ENCODE data around the gene NUDCD3. TPM values are rescaled to one million over a fixed set of nuclear protein-coding genes. Genes with fewer than 3 reads are reported as not detected.

Gene NUDCD3
- total and polyA plus RNA-seq, 2 experiments from 2014 or later = 35.7 to 42.7 TPM

DNA sequence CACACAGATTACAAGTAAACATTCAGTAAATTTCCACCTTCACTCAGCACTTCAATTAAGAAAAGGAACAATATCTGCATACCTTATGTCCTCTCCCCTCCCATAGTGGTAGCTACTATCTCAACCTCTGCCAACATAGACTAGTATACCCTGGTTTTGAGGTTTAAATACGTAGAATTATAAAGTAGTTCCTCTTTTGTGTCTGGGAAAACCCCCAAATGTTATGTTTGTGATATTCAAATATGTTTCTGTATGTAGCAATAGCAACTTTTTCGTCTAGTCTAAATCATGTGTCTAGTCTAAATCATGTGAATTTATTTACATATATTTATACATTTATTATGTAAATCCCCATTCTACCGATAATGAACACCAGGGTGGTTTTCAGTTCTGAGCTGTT lies 151.9 kb downstream of the NUDCD3 start:
- ATAC-seq (no peak), DNase-seq (ENCODE audit: low spot score) (no peak)
- Histone ChIP-seq H3K27me3 (ENCODE audit: insufficient read depth) (no peaks in the 10 kb centered on the region; the same call in 1 of the 2 replicates), H3K36me3 (ENCODE audit: insufficient read depth) (no peaks in the 10 kb centered on the region), H4K20me1 (replicated peaks; ENCODE audit: insufficient read depth) (no peaks in the 10 kb centered on the region), H2AFZ (no peak overlapping the region), H3K79me2 (replicated peaks; ENCODE audit: insufficient read depth) (no peaks in the 10 kb centered on the region), H3K4me2 (no peak overlapping the region), H3K9me2 (ENCODE audit: insufficient read depth) (no peaks in the 10 kb centered on the region), H3K4me1 (ENCODE audit: insufficient read depth) (no peaks in the 10 kb centered on the region), H3K27ac (ENCODE audit: low read depth) (no peak overlapping the region), H3K4me3 (no peak overlapping the region), H3F3A (replicated peaks; ENCODE audit: low read depth) (no peaks in the 10 kb centered on the region)
- H3K27me3 Mint-ChIP-seq (ENCODE audit: insufficient read depth, low read depth, poor library complexity) = peaks cover 4% of the 10 kb centered on the region
- H3K4me1 Mint-ChIP-seq = peaks cover 12% of the 10 kb centered on the region
- no peak overlapping the region for H3K4me3 Mint-ChIP-seq
- no peak overlapping the region for H3K27ac Mint-ChIP-seq
- no peaks in the 10 kb centered on the region for H3K36me3 Mint-ChIP-seq (ENCODE audit: low read depth)
- peaks cover 6% of the 10 kb centered on the region; the same call in 2 of the 3 replicates for H3K9me3 Mint-ChIP-seq
- TF ChIP-seq, protein P1, sequence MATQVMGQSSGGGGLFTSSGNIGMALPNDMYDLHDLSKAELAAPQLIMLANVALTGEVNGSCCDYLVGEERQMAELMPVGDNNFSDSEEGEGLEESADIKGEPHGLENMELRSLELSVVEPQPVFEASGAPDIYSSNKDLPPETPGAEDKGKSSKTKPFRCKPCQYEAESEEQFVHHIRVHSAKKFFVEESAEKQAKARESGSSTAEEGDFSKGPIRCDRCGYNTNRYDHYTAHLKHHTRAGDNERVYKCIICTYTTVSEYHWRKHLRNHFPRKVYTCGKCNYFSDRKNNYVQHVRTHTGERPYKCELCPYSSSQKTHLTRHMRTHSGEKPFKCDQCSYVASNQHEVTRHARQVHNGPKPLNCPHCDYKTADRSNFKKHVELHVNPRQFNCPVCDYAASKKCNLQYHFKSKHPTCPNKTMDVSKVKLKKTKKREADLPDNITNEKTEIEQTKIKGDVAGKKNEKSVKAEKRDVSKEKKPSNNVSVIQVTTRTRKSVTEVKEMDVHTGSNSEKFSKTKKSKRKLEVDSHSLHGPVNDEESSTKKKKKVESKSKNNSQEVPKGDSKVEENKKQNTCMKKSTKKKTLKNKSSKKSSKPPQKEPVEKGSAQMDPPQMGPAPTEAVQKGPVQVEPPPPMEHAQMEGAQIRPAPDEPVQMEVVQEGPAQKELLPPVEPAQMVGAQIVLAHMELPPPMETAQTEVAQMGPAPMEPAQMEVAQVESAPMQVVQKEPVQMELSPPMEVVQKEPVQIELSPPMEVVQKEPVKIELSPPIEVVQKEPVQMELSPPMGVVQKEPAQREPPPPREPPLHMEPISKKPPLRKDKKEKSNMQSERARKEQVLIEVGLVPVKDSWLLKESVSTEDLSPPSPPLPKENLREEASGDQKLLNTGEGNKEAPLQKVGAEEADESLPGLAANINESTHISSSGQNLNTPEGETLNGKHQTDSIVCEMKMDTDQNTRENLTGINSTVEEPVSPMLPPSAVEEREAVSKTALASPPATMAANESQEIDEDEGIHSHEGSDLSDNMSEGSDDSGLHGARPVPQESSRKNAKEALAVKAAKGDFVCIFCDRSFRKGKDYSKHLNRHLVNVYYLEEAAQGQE (IDR thresholded peaks at IDR 0.05; ENCODE audit: unreplicated experiment) = no peak
- TF ChIP-seq CREB1 (CRISPR knock-in tag; IDR thresholded peaks at IDR 0.05; ENCODE audit: low read depth) (no peak), STAT1 (IDR thresholded peaks at IDR 0.05; ENCODE audit: unreplicated experiment) (no peak), EZH2 (IDR thresholded peaks at IDR 0.05; ENCODE audit: low read depth, unreplicated experiment) (no peak), JUNB (IDR thresholded peaks at IDR 0.05; ENCODE audit: unreplicated experiment) (no peak)

DNA sequence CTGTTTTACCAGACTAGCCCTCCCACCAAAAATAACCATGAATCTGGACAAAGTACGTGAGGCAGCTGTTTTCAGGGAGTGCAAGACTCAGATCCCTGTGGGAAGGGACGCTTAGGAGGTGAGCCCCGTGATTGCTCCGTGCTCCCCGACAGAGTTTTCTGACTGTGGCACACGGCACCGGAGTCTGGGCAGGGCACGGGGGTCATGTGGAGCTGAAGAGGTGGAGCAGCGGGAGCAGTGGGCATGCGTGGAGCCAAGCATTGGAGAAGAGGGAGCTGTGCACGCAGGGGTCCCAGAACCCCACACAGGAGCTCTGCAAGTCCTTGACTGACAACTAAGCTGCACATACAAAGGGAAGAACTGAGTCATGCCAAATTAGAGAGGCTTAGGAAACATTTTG lies 154.0 kb downstream of the NUDCD3 start:
- H4K20me1 ChIP-seq (replicated peaks; ENCODE audit: insufficient read depth) = no peaks in the 10 kb centered on the region
- ATAC-seq = no peak
- H3K4me1 Mint-ChIP-seq = peaks cover 13% of the 10 kb centered on the region

More for the DNA sequence above, 154.0 kb downstream of the NUDCD3 start:
- DNase-seq (ENCODE audit: low spot score) = no peak
- H3K27me3 Mint-ChIP-seq (ENCODE audit: insufficient read depth, low read depth, poor library complexity) = peaks cover 4% of the 10 kb centered on the region
- Histone ChIP-seq H3F3A (replicated peaks; ENCODE audit: low read depth) (no peaks in the 10 kb centered on the region), H3K27ac (ENCODE audit: low read depth) (no peak overlapping the region), H2AFZ (0 out of 2 replicates have a peak overlapping the region, but pooled peaks have one; percentile 38), H3K4me2 (no peak overlapping the region), H3K79me2 (replicated peaks; ENCODE audit: insufficient read depth) (no peaks in the 10 kb centered on the region), H3K4me1 (ENCODE audit: insufficient read depth) (no peaks in the 10 kb centered on the region), H3K27me3 (ENCODE audit: insufficient read depth) (no peaks in the 10 kb centered on the region; the same call in 1 of the 2 replicates), H3K9me2 (ENCODE audit: insufficient read depth) (no peaks in the 10 kb centered on the region), H3K4me3 (no peak overlapping the region), H3K36me3 (ENCODE audit: insufficient read depth) (no peaks in the 10 kb centered on the region)
- no peaks in the 10 kb centered on the region; the same call in 2 of the 3 replicates for H3K9me3 Mint-ChIP-seq
- no peak overlapping the region for H3K4me3 Mint-ChIP-seq
- TF ChIP-seq POLR2AphosphoS5 (IDR thresholded peaks at IDR 0.05; ENCODE audit: low read depth) = no peak
- no peak for TF ChIP-seq NANOG (IDR thresholded peaks at IDR 0.05; ENCODE audit: borderline replicate concordance)
- TF ChIP-seq JUNB (IDR thresholded peaks at IDR 0.05; ENCODE audit: unreplicated experiment) = no peak
- no peak for TF ChIP-seq EZH2phosphoT487 (IDR thresholded peaks at IDR 0.05; ENCODE audit: unreplicated experiment)
- TF ChIP-seq, protein P1 (IDR thresholded peaks at IDR 0.05; ENCODE audit: unreplicated experiment) = no peak
- TF ChIP-seq, protein P2, sequence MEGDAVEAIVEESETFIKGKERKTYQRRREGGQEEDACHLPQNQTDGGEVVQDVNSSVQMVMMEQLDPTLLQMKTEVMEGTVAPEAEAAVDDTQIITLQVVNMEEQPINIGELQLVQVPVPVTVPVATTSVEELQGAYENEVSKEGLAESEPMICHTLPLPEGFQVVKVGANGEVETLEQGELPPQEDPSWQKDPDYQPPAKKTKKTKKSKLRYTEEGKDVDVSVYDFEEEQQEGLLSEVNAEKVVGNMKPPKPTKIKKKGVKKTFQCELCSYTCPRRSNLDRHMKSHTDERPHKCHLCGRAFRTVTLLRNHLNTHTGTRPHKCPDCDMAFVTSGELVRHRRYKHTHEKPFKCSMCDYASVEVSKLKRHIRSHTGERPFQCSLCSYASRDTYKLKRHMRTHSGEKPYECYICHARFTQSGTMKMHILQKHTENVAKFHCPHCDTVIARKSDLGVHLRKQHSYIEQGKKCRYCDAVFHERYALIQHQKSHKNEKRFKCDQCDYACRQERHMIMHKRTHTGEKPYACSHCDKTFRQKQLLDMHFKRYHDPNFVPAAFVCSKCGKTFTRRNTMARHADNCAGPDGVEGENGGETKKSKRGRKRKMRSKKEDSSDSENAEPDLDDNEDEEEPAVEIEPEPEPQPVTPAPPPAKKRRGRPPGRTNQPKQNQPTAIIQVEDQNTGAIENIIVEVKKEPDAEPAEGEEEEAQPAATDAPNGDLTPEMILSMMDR (conservative IDR thresholded peaks at IDR 0.05; ENCODE audit: low read depth in 2 of 2) = no peak
- TF ChIP-seq, protein P3, sequence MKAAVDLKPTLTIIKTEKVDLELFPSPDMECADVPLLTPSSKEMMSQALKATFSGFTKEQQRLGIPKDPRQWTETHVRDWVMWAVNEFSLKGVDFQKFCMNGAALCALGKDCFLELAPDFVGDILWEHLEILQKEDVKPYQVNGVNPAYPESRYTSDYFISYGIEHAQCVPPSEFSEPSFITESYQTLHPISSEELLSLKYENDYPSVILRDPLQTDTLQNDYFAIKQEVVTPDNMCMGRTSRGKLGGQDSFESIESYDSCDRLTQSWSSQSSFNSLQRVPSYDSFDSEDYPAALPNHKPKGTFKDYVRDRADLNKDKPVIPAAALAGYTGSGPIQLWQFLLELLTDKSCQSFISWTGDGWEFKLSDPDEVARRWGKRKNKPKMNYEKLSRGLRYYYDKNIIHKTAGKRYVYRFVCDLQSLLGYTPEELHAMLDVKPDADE (IDR thresholded peaks at IDR 0.05) = no peak
- no peak for TF ChIP-seq ZNF331 (CRISPR knock-in tag; IDR thresholded peaks at IDR 0.05; ENCODE audit: low read depth)
- no peak for TF ChIP-seq EZH2 (IDR thresholded peaks at IDR 0.05; ENCODE audit: low read depth, unreplicated experiment)
- no peak for TF ChIP-seq CREB1 (CRISPR knock-in tag; IDR thresholded peaks at IDR 0.05; ENCODE audit: low read depth)
- TF ChIP-seq STAT1 (IDR thresholded peaks at IDR 0.05; ENCODE audit: unreplicated experiment) = no peak
- H3K27ac Mint-ChIP-seq = no peak overlapping the region
- H3K36me3 Mint-ChIP-seq (ENCODE audit: low read depth) = no peaks in the 10 kb centered on the region
